Femur (tissue), 1 donor: ENCODE results near the gene FAM210B.
A peak's percentile ranks its signal among the peaks of the same experiment; 100 is the strongest.
"Not testable (repeated sequence)": the region's sequence is repeated elsewhere in the genome, so short reads cannot be mapped to it uniquely, and the experiment has no call there.

Source experiments
- DNase-seq: peaks from one replicate; pipeline ENCODE4 v3.0.0-alpha.2; 2017

FAM210B gene

DNA sequence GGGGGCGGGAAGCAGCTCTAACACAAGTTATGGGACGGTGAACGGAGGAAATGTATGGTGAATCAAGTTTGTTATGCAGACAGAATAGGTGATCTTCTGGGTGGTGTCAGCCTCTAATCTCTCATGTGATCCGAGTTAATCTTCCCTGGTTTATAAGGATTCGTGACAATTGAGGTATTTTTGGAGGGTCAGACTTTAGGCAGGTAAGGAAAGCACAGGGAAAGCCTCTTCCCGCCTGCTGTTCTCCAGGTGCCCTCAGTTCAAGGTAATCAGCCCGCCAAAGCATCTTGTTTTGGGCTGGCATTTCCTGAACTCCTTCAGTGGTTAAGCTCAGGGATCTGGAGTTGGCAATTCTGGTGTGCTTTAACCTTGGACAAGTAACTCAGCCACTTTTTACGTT, 34.9 kb downstream of the FAM210B start:
- DNase-seq: no peak

DNA sequence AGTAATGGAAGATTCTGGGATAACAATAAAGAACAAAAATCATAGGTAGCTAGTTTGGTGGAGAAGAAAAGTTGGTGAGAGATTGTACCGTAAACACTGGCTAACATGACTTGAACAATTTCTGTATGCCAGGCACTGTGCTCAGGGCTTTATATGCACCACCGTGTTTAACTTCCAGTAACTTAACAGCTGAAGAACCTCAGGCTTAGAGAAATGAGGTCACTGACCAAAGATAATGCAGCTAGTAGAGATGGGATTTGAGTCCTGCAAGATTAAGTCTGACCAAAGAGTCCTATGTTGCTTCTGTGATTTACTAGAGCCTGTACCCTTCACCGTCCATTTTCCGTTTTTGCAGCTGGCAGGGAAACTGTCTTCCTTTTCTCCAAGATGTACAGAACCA, 36.4 kb downstream of the FAM210B start:
- no peak for DNase-seq

DNA sequence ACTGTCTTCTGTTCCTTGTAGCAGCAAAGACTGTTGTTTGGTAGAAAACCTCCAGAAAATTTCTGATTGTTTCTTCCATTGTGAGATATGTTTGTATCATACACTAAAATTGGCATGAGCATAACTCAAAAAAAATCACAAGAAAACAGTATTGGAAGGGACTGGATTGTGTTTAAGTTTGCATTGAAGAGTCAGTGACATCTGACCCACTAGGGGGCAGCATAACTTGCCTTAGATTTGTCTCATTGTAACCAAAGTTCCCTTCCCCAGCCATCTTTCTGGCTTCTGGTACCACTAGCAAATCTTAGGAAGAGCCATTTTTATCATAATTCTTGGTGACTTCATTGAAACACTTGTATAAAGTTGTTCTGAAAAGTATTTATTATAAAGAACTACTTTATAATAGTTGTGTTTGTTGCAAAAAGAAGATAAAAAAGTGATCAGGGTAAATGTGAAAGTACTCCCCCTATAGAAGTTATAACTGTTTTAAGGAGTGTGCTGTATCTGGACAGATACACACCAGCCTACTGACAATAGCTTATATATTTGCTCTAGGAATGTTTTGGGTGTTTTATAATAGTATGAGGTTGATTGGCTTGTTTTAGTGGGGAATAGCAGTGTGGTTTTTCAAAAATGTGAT, 41.3 kb downstream of the FAM210B start:
- DNase-seq: peak; percentile 65

DNA sequence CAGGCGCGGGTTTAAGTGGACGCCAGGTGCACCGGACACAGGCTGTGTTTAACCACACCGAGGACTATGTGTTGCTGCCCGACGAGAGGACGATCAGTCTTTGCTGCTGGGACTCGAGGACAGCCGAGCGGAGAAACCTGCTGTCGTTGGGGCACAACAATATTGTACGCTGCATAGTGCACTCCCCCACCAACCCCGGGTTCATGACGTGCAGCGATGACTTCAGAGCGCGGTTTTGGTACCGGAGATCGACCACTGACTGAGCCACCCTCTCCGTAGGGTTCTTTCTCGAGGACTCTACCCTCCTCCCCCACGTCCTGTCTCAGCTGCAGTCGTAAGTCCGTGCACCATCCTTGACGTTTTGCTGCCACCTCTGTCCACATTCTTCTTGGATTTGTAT, 44.7 kb downstream of the FAM210B start:
- DNase-seq: no peak

DNA sequence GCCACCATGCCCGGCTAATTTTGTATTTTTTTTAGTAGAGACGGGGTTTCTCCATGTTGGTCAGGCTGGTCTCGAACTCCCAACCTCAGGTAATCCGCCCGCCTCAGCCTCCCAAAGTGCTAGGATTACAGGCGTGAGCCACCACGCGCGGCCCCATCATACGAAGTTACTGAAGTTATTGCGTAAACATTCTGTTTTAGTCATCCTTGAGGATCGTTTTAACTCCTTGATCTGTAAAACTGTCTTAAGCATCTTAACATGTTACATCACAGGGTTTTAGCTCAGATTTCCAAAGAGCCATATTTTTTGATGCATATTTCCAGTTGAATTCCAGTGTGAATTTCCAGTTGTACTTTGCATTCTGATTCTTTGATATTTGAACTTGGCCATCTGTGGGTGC, 46.6 kb downstream of the FAM210B start:
- not testable (repeated sequence) for DNase-seq

DNA sequence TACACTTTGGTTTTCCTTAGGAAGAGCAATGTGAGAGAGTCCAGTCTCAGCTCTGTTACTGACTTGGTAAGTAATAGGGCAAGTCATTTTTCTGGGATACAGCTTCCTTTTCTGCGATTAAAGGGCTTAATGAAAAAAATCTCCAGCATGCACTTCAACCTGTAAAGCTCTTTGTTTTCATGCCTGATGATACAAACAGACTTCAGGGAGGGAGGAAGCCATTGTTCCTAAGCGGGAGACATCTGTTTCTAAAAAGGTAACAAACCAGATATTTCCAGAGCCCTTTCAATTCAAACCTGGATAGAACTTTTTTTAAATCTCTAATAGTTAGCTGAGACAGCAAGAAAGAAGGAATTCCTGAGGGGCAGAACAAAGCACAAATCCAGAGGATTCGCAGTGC, 48.1 kb downstream of the FAM210B start:
- DNase-seq: no peak

DNA sequence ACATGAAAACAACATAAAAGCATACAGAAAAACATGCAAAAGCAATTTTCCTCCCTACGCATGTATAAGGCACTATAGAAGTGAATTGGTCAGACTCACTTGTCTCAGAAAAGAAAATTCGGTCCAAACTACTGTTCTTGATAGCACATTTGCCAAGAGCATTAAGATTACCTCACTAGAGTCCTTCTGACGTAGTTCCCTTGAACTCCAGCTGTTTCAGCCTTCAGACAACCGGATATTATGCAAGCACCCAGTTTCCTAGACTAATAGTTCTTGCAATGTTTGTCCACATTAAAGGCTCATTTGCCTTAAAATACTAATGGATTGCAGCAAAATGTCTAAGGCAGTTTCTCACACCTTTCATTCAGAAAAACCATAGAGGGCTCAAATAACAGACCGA, 50.7 kb downstream of the FAM210B start:
- no peak for DNase-seq

DNA sequence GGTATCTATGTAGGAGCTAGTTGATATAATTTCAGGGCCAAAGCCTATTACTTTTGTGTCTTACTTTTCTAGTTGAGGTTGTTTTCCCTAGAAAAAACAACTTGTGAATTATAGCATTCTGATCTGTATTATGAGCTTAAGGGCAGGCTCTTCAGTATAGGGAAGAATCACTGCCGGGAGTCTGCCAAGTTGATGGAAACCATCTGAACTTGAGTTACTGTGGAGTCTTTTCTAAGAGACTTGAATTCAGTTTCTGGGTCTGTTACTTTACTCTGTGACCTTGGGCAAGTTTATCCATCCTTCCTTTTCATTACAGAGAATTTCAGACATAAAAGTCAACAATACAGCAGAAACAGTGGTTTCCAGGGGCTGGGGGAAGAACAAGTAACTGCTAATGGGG, 51.2 kb downstream of the FAM210B start:
- no peak for DNase-seq

DNA sequence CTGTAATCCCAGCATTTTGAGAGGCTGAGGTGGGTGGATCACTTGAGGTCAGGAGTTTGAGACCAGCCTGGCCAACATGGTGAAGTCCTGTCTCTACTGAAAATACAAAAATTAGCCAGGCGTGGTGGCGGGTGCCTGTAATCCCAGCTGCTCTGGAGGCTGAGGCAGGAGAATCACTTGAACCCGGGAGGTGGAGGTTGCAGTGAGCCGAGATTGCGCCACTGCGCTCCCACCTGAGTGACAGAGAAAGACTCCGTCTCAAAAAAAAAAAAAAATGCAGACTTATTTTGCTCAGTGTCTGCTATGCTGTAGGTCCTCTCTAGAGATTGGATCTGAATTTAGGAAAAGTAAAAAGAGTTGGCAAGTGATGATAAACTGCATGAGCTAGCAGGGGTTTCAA, 52.5 kb downstream of the FAM210B start:
- not testable (repeated sequence) for DNase-seq

DNA sequence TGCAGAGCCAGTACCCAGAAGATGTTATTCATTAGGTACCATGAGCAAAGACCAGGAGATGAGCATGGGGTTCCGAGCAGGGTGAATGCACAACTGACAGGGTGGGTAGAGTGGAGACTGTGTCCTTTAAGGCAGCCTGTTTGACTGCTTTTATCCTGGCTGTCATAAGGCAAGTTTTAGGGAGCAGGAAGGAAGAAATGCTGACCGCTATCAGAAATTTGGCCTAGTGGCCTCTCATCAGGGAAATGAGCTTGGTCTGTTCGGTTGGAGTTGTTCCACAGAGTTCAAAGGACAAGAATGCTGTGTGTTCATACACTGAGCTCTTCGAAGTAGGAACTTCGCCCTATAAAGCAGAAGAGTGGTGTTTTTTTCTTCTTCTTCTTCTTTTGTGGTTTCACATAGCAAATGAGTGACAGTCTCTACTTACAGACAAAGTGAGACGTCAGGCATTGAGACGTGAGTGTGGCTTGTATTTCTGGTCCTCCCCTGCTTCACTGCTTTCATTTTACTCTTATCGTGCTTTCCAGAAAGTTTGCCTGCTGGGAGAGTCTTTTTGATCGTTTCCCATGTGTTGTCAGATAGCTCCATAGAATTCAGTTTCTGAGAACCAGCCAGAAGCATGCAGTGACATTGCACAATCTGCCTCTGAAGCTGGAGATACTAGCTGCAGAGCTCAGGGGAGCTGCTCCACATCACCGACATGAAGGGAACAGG, 53.1 kb downstream of the FAM210B start, which contains the start of gene CASS4:
Gene CASS4, plus strand, starts transcription at position 502 of the 714 bp plus-strand sequence. Its CDS starts 199 bp downstream, at position 701.
- no peak for DNase-seq

DNA sequence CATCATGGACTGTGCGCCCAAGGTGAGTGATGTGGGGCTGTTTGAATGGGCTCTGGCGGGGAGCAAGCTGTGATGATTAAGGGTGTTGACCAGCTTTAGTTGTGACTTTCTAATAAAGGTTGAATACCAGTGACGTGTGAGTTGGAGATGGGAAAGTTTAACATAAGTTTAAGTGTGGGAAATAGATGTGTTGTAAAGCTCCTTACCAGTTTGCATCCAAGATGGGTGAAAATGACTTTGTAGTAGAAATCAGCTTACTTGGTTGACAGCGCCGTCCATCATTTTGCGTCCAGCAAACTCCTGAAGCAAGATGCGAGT, 53.7 kb downstream of the FAM210B start:
- DNase-seq: no peak

DNA sequence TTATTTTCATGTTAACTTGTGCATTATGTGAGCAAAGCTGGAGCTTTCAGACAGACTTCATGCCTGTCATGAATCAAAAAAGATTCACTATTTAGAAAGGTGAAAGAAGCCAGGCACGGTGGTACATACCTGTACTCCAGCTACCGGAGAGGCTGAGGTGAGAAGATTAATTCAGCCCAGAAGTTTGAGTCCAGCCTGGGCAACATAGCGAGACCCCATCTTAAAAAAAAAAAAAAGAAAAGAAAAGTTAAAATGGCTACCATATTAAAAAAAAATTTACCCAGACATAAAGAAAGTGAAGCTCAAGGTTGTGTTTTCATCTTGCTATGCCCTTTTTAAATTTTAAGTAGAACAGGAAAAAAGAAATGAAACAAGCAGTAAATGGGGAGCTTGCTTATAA, 54.2 kb downstream of the FAM210B start:
- no peak for DNase-seq

DNA sequence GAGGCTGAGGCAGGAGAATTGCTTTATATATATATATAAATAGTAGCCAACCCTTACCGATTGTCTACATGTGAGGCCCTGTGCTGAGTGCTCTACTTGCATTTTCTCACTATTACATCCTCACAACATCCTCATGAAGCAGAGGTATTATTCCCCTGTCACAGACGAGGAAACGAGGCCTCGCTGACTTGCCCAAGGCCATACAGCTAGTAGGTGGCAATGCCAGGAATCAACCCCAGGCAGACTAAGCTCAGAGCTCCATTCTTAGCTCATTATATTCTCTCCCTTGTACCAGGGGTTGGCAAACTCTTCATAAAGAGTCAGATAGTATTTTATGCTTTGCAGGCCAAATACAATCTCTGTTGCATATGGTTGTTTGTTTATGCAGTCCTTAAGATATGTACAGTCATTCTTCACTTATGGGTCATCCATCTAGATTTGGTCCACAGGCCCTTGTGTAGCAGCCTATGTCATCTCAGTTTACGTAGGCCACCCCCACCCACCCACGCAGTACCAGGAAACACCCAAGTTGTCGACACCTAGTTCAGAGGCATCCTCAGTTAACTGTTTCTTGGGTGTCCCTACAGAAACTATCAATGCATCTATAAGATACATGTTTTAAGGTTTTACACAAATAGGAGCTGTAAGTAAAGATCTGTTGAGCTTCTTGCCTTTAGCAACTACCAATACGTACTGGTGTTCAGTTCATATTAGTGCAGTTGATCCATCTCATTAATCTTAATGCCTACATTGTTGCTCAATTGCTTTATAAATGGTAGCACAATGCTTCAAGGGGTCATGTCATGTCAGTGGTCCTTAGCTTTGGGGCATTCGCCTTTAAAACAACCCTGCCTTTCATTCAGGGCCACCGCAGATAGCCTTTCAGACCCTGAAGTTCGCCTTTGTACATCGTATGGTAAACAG, 56.3 kb downstream of the FAM210B start:
- no peak for DNase-seq

DNA sequence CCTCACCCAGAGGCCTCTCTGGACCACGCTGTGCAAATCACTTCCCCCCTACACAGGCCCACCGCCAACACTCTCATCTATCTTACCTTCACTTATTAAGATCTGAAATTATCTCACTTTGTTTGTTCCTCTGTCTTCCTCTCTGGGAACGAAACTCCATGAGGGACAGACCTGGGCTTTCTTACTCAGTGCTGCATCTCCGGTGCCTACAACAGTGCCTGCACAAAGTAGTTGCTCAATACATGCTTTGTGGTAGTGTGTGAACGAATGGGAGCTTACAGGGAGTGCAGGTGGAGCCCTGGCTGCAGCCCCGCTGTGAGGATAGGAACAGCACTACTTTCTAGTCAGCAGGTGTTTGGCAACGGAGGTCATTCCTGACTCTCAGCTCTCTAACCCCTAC, 58.6 kb downstream of the FAM210B start:
- no peak for DNase-seq

DNA sequence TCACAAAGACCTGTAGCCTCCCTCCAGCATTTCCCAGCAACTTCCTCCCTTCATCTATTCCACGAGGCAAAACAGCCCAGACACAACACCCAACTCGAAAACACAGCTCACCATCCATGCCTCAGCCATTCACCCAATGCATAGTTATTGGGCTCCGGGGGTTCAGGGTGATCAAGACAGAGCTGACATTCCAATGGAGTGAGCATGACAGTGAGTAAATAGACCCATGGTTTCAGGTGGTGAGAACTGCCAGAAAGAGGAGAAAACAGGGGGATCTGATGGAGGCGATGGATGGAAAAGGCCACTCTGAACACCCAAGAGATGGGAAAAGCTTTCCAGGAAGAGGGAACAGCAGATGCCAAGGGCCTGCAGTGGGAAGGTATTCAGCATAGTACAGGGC, 59.1 kb downstream of the FAM210B start:
- no peak for DNase-seq
